Activated CD8-positive, alpha-beta memory T cell treated with anti-CD3 and anti-CD28 coated beads for 36 hours (primary cell): ENCODE results near the gene CFAP52. TPM values are rescaled to one million over a fixed set of nuclear protein-coding genes. Genes with fewer than 3 reads are reported as not detected.

ENCODE experiments used
- CTCF ChIA-PET: fragments of 350-600 bp; sonication (Branson Sonifier 250); formaldehyde crosslinking; loops from one replicate; lab custom pipeline; 2021; ENCODE audit warnings: antibody characterized with exemption; lab: Charles Lee
- POLR2A ChIA-PET: fragments of 350-600 bp; sonication (Branson Sonifier 250); formaldehyde crosslinking; loops from one replicate; lab custom pipeline; 2021; ENCODE audit warnings: antibody characterized with exemption; lab: Charles Lee
- total RNA-seq, 2 experiments: library from RNA; stranded (reverse); gene quantifications; one replicate each; pipeline ENCODE4 v1.2.3, GENCODE V29; 2021

The CFAP52 gene
- total RNA-seq, 2 experiments from 2014 or later, result not detected

- ChIA-PET CTCF (no interaction called here), POLR2A (no interaction called here)
Observed at GRCh38 chr17:9672691-9673090, 96.2 kb downstream of the CFAP52 start.

GRCh38 chr17:9676084-9676483 is 99.6 kb downstream of the CFAP52 start:
- POLR2A ChIA-PET, result no interaction called here
- CTCF ChIA-PET, result interaction anchor here (1.6 kb wide), 1 partner anchor 99 kb away, joined by 6 read pairs; the partner anchor contains the start of gene CFAP52

GRCh38 chr17:9676820-9677310 is 100.4 kb downstream of the CFAP52 start:
- ChIA-PET CTCF (interaction anchor here (1.6 kb wide), 1 partner anchor 100 kb away, joined by 6 read pairs; the partner anchor contains the start of gene CFAP52), POLR2A (interaction anchor here (0.6 kb wide), 1 partner anchor 331 kb away, joined by 5 read pairs; no protein-coding TSS in a partner anchor)

GRCh38 chr17:9677411-9677810 is 101.0 kb downstream of the CFAP52 start:
- ChIA-PET CTCF (interaction anchor here (1.6 kb wide), 1 partner anchor 100 kb away, joined by 6 read pairs; the partner anchor contains the start of gene CFAP52), POLR2A (interaction anchor here (0.6 kb wide), 1 partner anchor 332 kb away, joined by 5 read pairs; no protein-coding TSS in a partner anchor)

GRCh38 chr17:9677896-9678295 is 101.5 kb downstream of the CFAP52 start:
- POLR2A ChIA-PET, result no interaction called here
- CTCF ChIA-PET, result no interaction called here

- CTCF ChIA-PET, result no interaction called here
- POLR2A ChIA-PET, result no interaction called here
Observed at GRCh38 chr17:9684955-9685621, 108.6 kb downstream of the CFAP52 start.

Other genes with a start within 250 kb of the CFAP52 start
- 10 to 100 TPM; 58.7 to 66.3 TPM for gene STX8, start 822 bp upstream of the CFAP52 start, total RNA-seq
- gene USP43, start 68.9 kb downstream of the CFAP52 start, total RNA-seq, result under 1 TPM; 0.17 to 0.32 TPM
- gene DHRS7C, start 214.9 kb downstream of the CFAP52 start, total RNA-seq, result not detected
- not detected for gene GSG1L2, start 245.4 kb downstream of the CFAP52 start, total RNA-seq
- gene GLP2R, start 249.3 kb downstream of the CFAP52 start, total RNA-seq, result not detected